Liver (tissue), 9 donors: ENCODE results near the gene TBCA. TPM values are rescaled to one million over a fixed set of nuclear protein-coding genes. Genes with fewer than 3 reads are reported as not detected.

Source experiments
- DNase-seq: peaks from one replicate; pipeline ENCODE4 v3.0.0-alpha.2; 2017; ENCODE audit warnings: low spot score
- H3K27ac ChIP-seq, 2 donors: one replicate each; pipeline ENCODE4 v1.7.0; 2013; ENCODE audit warnings: inconsistent platforms in 2 of 2, low read length in 2 of 2, control low read depth in 1 of 2, low read depth in 1 of 2, mild to moderate bottlenecking in 1 of 2
- H3K27me3 ChIP-seq, 4 donors: one replicate each; pipeline versions ENCODE4 v1.6.1 to v1.7.0; 2013; ENCODE audit warnings: low read length in 3 of 4, inconsistent platforms in 1 of 4, mild to moderate bottlenecking in 1 of 4, moderate library complexity in 1 of 4; ENCODE audit not compliant: control insufficient read depth in 4 of 4, insufficient read depth in 4 of 4
- H3K36me3 ChIP-seq, 4 donors: one replicate each; pipeline versions ENCODE4 v1.6.1 to v1.7.0; 2013; ENCODE audit warnings: low read length in 3 of 4, mild to moderate bottlenecking in 3 of 4, low read depth in 1 of 4, moderate library complexity in 1 of 4; ENCODE audit not compliant: control insufficient read depth in 4 of 4, insufficient read depth in 3 of 4
- H3K4me1 ChIP-seq, 4 donors: one replicate each; pipeline versions ENCODE4 v1.6.1 to v1.7.0; 2013; ENCODE audit warnings: low read length in 3 of 4, mild to moderate bottlenecking in 3 of 4, moderate library complexity in 1 of 4; ENCODE audit not compliant: control insufficient read depth in 4 of 4, insufficient read depth in 4 of 4
- H3K4me3 ChIP-seq, 3 donors: one replicate each; pipeline versions ENCODE4 v1.6.1 to v1.7.0; 2013; ENCODE audit warnings: low read length in 3 of 3, control low read depth in 1 of 3, low read depth in 1 of 3, mild to moderate bottlenecking in 1 of 3
- H3K9ac ChIP-seq, 2 donors: one replicate each; pipeline ENCODE4 v1.7.0; 2013; ENCODE audit warnings: low read length in 2 of 2, mild to moderate bottlenecking in 2 of 2, moderate library complexity in 2 of 2, control low read depth in 1 of 2, low read depth in 1 of 2
- H3K9me3 ChIP-seq, 4 donors: one replicate each; pipeline versions ENCODE4 v1.6.1 to v1.7.0; 2013; ENCODE audit warnings: low read length in 3 of 4; ENCODE audit not compliant: control insufficient read depth in 4 of 4
- EGR1 ChIP-seq, 2 donors: IDR thresholded peaks; 2 replicates each; pipeline ENCODE4 v1.6.1; 2016 to 2018; ENCODE audit warnings: antibody characterized with exemption in 2 of 2, low read depth in 2 of 2
- FOXA1 ChIP-seq: IDR thresholded peaks from 2 replicates; pipeline ENCODE4 v1.6.1; 2016; ENCODE audit warnings: antibody characterized with exemption
- FOXA2 ChIP-seq: IDR thresholded peaks from 2 replicates; pipeline ENCODE4 v1.6.1; 2016; ENCODE audit warnings: antibody characterized with exemption
- GABPA ChIP-seq, 2 donors: IDR thresholded peaks in 1 of 2; conservative IDR thresholded peaks in 1 of 2; 2 replicates each; pipeline ENCODE4 v1.6.1; 2016; ENCODE audit warnings: antibody characterized with exemption in 2 of 2, mild to moderate bottlenecking in 1 of 2, moderate library complexity in 1 of 2
- HNF4A ChIP-seq, 2 donors: conservative IDR thresholded peaks; 2 replicates each; pipeline ENCODE4 v1.6.1; 2016; ENCODE audit warnings: antibody characterized with exemption in 2 of 2, mild to moderate bottlenecking in 2 of 2
- HNF4G ChIP-seq: IDR thresholded peaks from 2 replicates; pipeline ENCODE4 v1.6.1; 2016; ENCODE audit warnings: antibody characterized with exemption
- JUND ChIP-seq, 2 donors: IDR thresholded peaks; 2 replicates each; pipeline ENCODE4 v1.6.1; 2016; ENCODE audit warnings: antibody characterized with exemption in 2 of 2
- MAX ChIP-seq: IDR thresholded peaks from 2 replicates; pipeline ENCODE4 v1.6.1; 2016; ENCODE audit warnings: antibody characterized with exemption
- RAD21 ChIP-seq, 2 donors: IDR thresholded peaks; 2 replicates each; pipeline ENCODE4 v1.6.1; 2016; ENCODE audit warnings: antibody characterized with exemption in 2 of 2, mild to moderate bottlenecking in 2 of 2
- RXRA ChIP-seq, 2 donors: IDR thresholded peaks; 2 replicates each; pipeline ENCODE4 v1.6.1; 2017 to 2018; ENCODE audit warnings: antibody characterized with exemption in 2 of 2, mild to moderate bottlenecking in 1 of 2
- TAF1 ChIP-seq: conservative IDR thresholded peaks from 2 replicates; pipeline ENCODE4 v1.6.1; 2016; ENCODE audit warnings: antibody characterized with exemption, mild to moderate bottlenecking
- YY1 ChIP-seq: IDR thresholded peaks from 2 replicates; pipeline ENCODE4 v1.6.1; 2016; ENCODE audit warnings: antibody characterized with exemption, mild to moderate bottlenecking
- WGBS: extraction: QIAGEN DNeasy Blood & Tissue Kit; methylation state at CpG from one replicate; pipeline ENCODE4 v1.1.7; 2013; 5-methylcytosine and 5-hydroxymethylcytosine counted together
- polyA plus RNA-seq, 2 donors: library from polyadenylated mRNA; stranded (reverse) in 1 of 2; unstranded in 1 of 2; fragments of 200-250 nt in 1 of 2; fragments of >200 nt in 1 of 2; fragmentation: Nextera tagmentation in 1 of 2; extraction: Ambion mirVana in 1 of 2; gene quantifications; one replicate each; pipeline versions ENCODE4 v1.2.1 to v1.2.3, GENCODE V29; 2013 to 2015
- total RNA-seq, 2 donors: library from RNA; depleted of rRNA; stranded (reverse); fragments of >200 nt; gene quantifications; one replicate each; pipeline ENCODE4 v1.2.3, GENCODE V29; 2014
- TF ChIP-seq, protein P1 (sequence below): fragments of 150-350 bp; IDR thresholded peaks from 2 replicates; pipeline ENCODE4 v1.5.1; 2017; ENCODE audit warnings: improper control_type of control experiment, low read depth, low read length; ENCODE audit not compliant: missing input control
- TF ChIP-seq, protein P2 (sequence below): IDR thresholded peaks from 2 replicates; pipeline ENCODE4 v1.6.1; 2016; ENCODE audit warnings: antibody characterized with exemption
- TF ChIP-seq, protein P3 (sequence below): IDR thresholded peaks from 2 replicates; pipeline ENCODE4 v1.6.1; 2016; ENCODE audit warnings: antibody characterized with exemption, mild to moderate bottlenecking
- TF ChIP-seq, protein P4 (sequence below): IDR thresholded peaks from 2 replicates; pipeline ENCODE4 v1.6.1; 2016; ENCODE audit warnings: antibody characterized with exemption
- donor health status: healthy.
- donor health status: healthy.
- donor health status: healthy.
- donor health status: healthy.
- donor health status: healthy.

TBCA gene
- total and polyA plus RNA-seq, 4 donors = 62.5 to 338 (median 107) TPM

GRCh38 chr5:77743181-77743580 lies 33.0 kb downstream of the TBCA start:
- 90% methylated on average over 3 of the region's 3 CpGs for WGBS
- Histone ChIP-seq H3K9me3 (no peaks in the 10 kb centered on the region), H3K36me3 (no peaks in the 10 kb centered on the region), H3K4me3 (no peak overlapping the region), H3K27ac (no peak overlapping the region), H3K27me3 (no peaks in the 10 kb centered on the region), H3K4me1 (peaks cover 0 to 1% (median 0%) of the 10 kb centered on the region in 4 donors), H3K9ac (no peak overlapping the region)
- TF ChIP-seq YY1 (no peak), JUND (IDR thresholded peaks at IDR 0.05) (no peak), MAX (no peak), EGR1 (IDR thresholded peaks at IDR 0.05; ENCODE audit: low read depth in 2 of 2) (no peak), RXRA (IDR thresholded peaks at IDR 0.05) (no peak), FOXA2 (no peak), TAF1 (no peak), GABPA (IDR thresholded peaks at IDR 0.05 in 1 of 2, conservative IDR thresholded peaks at IDR 0.05 in 1 of 2) (no peak), RAD21 (IDR thresholded peaks at IDR 0.05) (no peak), FOXA1 (no peak), HNF4G (no peak)
- TF ChIP-seq, protein P1, sequence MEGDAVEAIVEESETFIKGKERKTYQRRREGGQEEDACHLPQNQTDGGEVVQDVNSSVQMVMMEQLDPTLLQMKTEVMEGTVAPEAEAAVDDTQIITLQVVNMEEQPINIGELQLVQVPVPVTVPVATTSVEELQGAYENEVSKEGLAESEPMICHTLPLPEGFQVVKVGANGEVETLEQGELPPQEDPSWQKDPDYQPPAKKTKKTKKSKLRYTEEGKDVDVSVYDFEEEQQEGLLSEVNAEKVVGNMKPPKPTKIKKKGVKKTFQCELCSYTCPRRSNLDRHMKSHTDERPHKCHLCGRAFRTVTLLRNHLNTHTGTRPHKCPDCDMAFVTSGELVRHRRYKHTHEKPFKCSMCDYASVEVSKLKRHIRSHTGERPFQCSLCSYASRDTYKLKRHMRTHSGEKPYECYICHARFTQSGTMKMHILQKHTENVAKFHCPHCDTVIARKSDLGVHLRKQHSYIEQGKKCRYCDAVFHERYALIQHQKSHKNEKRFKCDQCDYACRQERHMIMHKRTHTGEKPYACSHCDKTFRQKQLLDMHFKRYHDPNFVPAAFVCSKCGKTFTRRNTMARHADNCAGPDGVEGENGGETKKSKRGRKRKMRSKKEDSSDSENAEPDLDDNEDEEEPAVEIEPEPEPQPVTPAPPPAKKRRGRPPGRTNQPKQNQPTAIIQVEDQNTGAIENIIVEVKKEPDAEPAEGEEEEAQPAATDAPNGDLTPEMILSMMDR = no peak
- TF ChIP-seq, protein P2, sequence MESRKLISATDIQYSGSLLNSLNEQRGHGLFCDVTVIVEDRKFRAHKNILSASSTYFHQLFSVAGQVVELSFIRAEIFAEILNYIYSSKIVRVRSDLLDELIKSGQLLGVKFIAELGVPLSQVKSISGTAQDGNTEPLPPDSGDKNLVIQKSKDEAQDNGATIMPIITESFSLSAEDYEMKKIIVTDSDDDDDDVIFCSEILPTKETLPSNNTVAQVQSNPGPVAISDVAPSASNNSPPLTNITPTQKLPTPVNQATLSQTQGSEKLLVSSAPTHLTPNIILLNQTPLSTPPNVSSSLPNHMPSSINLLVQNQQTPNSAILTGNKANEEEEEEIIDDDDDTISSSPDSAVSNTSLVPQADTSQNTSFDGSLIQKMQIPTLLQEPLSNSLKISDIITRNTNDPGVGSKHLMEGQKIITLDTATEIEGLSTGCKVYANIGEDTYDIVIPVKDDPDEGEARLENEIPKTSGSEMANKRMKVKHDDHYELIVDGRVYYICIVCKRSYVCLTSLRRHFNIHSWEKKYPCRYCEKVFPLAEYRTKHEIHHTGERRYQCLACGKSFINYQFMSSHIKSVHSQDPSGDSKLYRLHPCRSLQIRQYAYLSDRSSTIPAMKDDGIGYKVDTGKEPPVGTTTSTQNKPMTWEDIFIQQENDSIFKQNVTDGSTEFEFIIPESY = no peak
- TF ChIP-seq, protein P3, sequence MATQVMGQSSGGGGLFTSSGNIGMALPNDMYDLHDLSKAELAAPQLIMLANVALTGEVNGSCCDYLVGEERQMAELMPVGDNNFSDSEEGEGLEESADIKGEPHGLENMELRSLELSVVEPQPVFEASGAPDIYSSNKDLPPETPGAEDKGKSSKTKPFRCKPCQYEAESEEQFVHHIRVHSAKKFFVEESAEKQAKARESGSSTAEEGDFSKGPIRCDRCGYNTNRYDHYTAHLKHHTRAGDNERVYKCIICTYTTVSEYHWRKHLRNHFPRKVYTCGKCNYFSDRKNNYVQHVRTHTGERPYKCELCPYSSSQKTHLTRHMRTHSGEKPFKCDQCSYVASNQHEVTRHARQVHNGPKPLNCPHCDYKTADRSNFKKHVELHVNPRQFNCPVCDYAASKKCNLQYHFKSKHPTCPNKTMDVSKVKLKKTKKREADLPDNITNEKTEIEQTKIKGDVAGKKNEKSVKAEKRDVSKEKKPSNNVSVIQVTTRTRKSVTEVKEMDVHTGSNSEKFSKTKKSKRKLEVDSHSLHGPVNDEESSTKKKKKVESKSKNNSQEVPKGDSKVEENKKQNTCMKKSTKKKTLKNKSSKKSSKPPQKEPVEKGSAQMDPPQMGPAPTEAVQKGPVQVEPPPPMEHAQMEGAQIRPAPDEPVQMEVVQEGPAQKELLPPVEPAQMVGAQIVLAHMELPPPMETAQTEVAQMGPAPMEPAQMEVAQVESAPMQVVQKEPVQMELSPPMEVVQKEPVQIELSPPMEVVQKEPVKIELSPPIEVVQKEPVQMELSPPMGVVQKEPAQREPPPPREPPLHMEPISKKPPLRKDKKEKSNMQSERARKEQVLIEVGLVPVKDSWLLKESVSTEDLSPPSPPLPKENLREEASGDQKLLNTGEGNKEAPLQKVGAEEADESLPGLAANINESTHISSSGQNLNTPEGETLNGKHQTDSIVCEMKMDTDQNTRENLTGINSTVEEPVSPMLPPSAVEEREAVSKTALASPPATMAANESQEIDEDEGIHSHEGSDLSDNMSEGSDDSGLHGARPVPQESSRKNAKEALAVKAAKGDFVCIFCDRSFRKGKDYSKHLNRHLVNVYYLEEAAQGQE = no peak
- no peak for DNase-seq

GRCh38 chr5:77741608-77742007 lies 34.5 kb downstream of the TBCA start:
- Histone ChIP-seq H3K27ac (no peak overlapping the region), H3K4me1 (peaks cover 0 to 5% (median 0%) of the 10 kb centered on the region in 4 donors), H3K36me3 (no peaks in the 10 kb centered on the region), H3K27me3 (no peaks in the 10 kb centered on the region), H3K4me3 (no peak overlapping the region), H3K9me3 (no peaks in the 10 kb centered on the region), H3K9ac (no peak overlapping the region)
- TF ChIP-seq FOXA1 (no peak), MAX (no peak), EGR1 (IDR thresholded peaks at IDR 0.05; ENCODE audit: low read depth in 2 of 2) (no peak), TAF1 (no peak), FOXA2 (no peak), JUND (IDR thresholded peaks at IDR 0.05) (no peak), RAD21 (IDR thresholded peaks at IDR 0.05) (no peak), HNF4A (conservative IDR thresholded peaks at IDR 0.05) (no peak)
- TF ChIP-seq, protein P4, sequence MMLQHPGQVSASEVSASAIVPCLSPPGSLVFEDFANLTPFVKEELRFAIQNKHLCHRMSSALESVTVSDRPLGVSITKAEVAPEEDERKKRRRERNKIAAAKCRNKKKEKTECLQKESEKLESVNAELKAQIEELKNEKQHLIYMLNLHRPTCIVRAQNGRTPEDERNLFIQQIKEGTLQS = no peak
- TF ChIP-seq, protein P1 = no peak
- TF ChIP-seq, protein P3 = no peak
- no peak for DNase-seq
- WGBS = 95% methylated on average over 3 of the region's 3 CpGs
